Measurements from ENCODE around the gene IMPA2. TPM values are rescaled to one million over a fixed set of nuclear protein-coding genes. Genes with fewer than 3 reads are reported as not detected.
"Not testable (repeated sequence)": the region's sequence is repeated elsewhere in the genome, so short reads cannot be mapped to it uniquely, and the experiment has no call there.

The IMPA2 gene
- polyA plus RNA-seq, 1 donor = 34.8 TPM

DNA sequence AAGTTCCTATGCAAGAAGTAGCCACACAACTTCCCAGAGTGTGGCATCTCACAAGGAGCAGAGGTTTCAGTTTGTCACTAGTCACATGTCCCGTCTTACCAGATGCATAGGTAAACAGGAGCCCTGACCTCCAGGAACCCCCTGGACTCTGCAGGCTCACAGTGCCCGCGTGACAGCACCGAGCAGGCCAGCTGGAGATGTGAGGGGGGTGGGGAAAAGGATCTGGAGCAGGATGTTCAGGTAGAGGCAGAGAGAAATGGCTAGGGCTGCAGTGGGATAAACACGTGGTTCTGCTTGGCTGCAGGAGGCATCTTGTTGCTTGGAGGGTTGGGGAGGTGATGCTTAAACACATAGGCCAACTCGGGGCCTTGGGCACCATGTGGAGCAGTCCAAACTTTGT is 54.2 kb downstream of the IMPA2 start:
- WGBS (ENCODE audit: insufficient coverage, low lambda C conversion rate) = no CpG with 5 or more reads among the region's 6 CpGs
- no peaks in the 10 kb centered on the region for H3K4me1 ChIP-seq (ENCODE audit: control insufficient read depth, insufficient read depth, low read length)
- H3K4me3 ChIP-seq (ENCODE audit: low read length) = no peak overlapping the region
- peaks cover 10% of the 10 kb centered on the region for H3K36me3 ChIP-seq (ENCODE audit: control insufficient read depth, insufficient read depth, low read length)
- DNase-seq = no peak
- H3K9me3 ChIP-seq (ENCODE audit: control insufficient read depth, low read depth, low read length) = no peaks in the 10 kb centered on the region
- H3K27me3 ChIP-seq (ENCODE audit: control insufficient read depth, insufficient read depth, low read length) = peaks cover 10% of the 10 kb centered on the region
- H3K27ac ChIP-seq (ENCODE audit: low read length) = no peak overlapping the region

DNA sequence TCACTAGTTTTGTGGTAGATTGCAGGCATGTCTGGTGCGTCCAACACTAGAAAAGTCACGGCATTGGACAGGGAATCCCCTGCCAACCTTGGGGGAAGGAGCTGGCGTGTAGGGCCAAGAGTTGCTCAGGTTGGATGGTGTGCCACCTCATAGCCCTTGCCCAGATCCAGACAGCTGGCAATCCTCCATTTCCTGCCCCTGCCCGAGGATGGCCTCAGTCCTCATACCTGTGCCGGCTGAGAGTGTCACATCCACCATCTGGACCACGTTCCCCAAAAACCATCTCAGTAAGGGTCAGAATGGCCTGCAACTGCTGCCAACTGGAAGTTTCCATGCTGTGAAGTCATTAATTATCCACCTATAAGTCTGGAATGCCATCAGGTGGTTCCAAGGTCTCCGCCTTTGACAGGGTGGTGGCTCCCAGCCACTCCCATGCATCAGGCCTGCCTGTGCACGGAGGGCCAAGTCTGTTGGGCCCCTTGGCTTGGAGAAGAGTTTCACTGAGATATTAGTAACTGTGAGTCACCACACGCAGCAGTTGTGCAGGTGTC is 55.0 kb downstream of the IMPA2 start:
- H3K9me3 ChIP-seq (ENCODE audit: control insufficient read depth, low read depth, low read length) = no peaks in the 10 kb centered on the region
- no peak overlapping the region for H3K4me3 ChIP-seq (ENCODE audit: low read length)
- no CpG with 5 or more reads among the region's 9 CpGs for WGBS (ENCODE audit: insufficient coverage, low lambda C conversion rate)
- H3K36me3 ChIP-seq (ENCODE audit: control insufficient read depth, insufficient read depth, low read length) = peaks cover 4% of the 10 kb centered on the region
- no peaks in the 10 kb centered on the region for H3K4me1 ChIP-seq (ENCODE audit: control insufficient read depth, insufficient read depth, low read length)
- no peak for DNase-seq
- no peak overlapping the region for H3K27ac ChIP-seq (ENCODE audit: low read length)
- peaks cover 10% of the 10 kb centered on the region for H3K27me3 ChIP-seq (ENCODE audit: control insufficient read depth, insufficient read depth, low read length)

GRCh38 chr18:12038082-12038638 is 56.9 kb downstream of the IMPA2 start:
- Histone ChIP-seq H3K4me1 (ENCODE audit: control insufficient read depth, insufficient read depth, low read length) (no peaks in the 10 kb centered on the region), H3K27ac (ENCODE audit: low read length) (no peak overlapping the region), H3K36me3 (ENCODE audit: control insufficient read depth, insufficient read depth, low read length) (no peaks in the 10 kb centered on the region), H3K9me3 (ENCODE audit: control insufficient read depth, low read depth, low read length) (no peaks in the 10 kb centered on the region), H3K4me3 (ENCODE audit: low read length) (no peak overlapping the region), H3K27me3 (ENCODE audit: control insufficient read depth, insufficient read depth, low read length) (peaks cover 10% of the 10 kb centered on the region)
- no CpG with 5 or more reads among the region's 27 CpGs for WGBS (ENCODE audit: insufficient coverage, low lambda C conversion rate)
- DNase-seq = peak in 1 of 2 donors; percentile 37

DNA sequence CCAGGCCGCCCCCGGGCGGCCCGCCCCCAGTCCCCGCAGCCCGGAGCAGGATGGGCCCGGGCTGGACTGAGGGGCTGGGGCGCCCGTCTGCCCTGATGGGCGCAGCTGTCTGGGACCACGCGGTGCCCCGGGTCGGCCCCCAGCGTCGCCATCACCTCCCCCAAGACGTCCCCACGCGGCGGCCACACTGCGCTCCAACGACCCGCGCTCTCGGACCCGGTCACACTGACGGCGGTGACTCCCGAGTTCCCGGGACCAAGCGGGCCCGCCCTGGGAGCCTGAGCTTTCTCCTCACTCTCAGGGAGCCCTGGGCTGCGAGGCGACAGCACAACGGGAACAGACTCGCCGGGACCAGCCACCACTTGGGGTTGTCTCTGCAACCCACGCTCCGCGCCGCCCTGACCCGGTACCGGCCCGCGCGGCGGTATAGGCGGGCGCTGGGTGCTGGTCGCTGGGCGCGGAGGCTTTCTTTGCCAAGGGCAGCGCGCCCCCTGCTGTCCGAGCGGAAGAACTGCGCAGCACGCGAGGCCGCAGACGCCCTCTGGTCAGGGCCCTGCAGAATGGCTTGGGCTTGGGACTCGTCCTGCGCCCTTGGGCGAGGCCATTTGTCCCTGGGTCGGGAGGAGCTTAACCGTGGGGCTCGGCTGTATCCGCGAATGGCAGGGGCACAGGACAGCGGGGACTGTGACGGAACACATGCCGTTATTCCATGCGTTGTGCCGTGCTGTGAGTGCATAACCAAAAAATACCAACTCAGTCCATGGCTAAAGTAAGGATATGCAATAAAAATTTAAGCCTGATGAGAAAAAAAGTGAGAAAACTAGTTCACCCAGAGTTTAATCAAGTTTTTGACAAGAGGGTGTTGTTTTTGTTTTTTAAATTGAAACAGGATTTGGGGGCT is 57.6 kb downstream of the IMPA2 start:
- Histone ChIP-seq H3K9me3 (ENCODE audit: control insufficient read depth, low read depth, low read length) (no peaks in the 10 kb centered on the region), H3K36me3 (ENCODE audit: control insufficient read depth, insufficient read depth, low read length) (no peaks in the 10 kb centered on the region), H3K4me1 (ENCODE audit: control insufficient read depth, insufficient read depth, low read length) (no peaks in the 10 kb centered on the region), H3K27me3 (ENCODE audit: control insufficient read depth, insufficient read depth, low read length) (peaks cover 10% of the 10 kb centered on the region), H3K4me3 (ENCODE audit: low read length) (peak overlapping the region; percentile 55), H3K27ac (ENCODE audit: low read length) (no peak overlapping the region)
- WGBS (ENCODE audit: insufficient coverage, low lambda C conversion rate) = no CpG with 5 or more reads among the region's 74 CpGs
- peak; percentile 65 to 73 for DNase-seq

DNA sequence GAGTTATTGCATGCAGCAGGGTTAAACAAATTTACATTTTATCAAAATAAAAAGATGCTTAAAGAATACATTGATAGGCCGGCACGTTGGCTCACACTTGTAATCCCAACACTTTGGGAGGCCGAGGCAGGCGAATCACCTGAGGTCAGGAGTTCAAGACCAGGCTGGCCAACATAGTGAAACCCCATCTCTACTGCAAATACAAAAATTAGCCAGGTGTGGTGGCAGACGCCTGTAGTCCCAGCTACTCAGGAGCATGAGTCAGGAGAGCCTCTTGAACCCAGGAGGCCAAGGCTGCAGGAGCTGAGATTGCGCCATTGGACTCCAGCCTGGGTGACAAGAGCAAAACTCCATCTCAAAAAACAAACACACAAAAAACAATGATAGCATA is 58.2 kb downstream of the IMPA2 start:
- H3K4me1 ChIP-seq (ENCODE audit: control insufficient read depth, insufficient read depth, low read length); H3K27ac ChIP-seq (ENCODE audit: low read length); DNase-seq; H3K9me3 ChIP-seq (ENCODE audit: control insufficient read depth, low read depth, low read length); H3K36me3 ChIP-seq (ENCODE audit: control insufficient read depth, insufficient read depth, low read length); H3K4me3 ChIP-seq (ENCODE audit: low read length): not testable (repeated sequence)
- no CpG with 5 or more reads among the region's 6 CpGs for WGBS (ENCODE audit: insufficient coverage, low lambda C conversion rate)
- peaks cover 10% of the 10 kb centered on the region for H3K27me3 ChIP-seq (ENCODE audit: control insufficient read depth, insufficient read depth, low read length)

DNA sequence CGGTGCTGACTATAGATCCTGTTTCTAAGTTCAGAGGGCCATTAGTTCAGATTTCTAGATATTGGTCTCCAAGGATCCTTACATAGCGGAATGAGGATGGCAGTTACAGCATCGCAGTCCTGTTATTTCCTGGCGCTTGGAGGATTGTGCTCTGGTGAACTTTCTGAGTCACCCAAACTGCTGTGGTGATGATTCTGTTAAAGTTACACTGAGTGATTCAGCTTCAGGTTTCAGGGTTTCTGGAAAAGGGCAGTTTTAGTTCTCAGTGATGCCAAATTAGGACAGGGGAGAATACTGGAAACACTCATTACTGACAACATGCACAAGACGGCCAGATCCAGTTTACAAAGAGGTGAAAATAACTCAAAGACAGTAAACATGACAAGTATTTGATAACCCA is 60.3 kb downstream of the IMPA2 start:
- no peak for DNase-seq
- Histone ChIP-seq H3K4me3 (ENCODE audit: low read length) (no peak overlapping the region), H3K27ac (ENCODE audit: low read length) (no peak overlapping the region), H3K36me3 (ENCODE audit: control insufficient read depth, insufficient read depth, low read length) (no peaks in the 10 kb centered on the region), H3K4me1 (ENCODE audit: control insufficient read depth, insufficient read depth, low read length) (no peaks in the 10 kb centered on the region), H3K27me3 (ENCODE audit: control insufficient read depth, insufficient read depth, low read length) (peaks cover 10% of the 10 kb centered on the region), H3K9me3 (ENCODE audit: control insufficient read depth, low read depth, low read length) (no peaks in the 10 kb centered on the region)
- 40% methylated on average over 1 of the region's 5 CpGs for WGBS (ENCODE audit: insufficient coverage, low lambda C conversion rate)

GRCh38 chr18:12043811-12044210 is 62.5 kb downstream of the IMPA2 start:
- no peaks in the 10 kb centered on the region for H3K4me1 ChIP-seq (ENCODE audit: control insufficient read depth, insufficient read depth, low read length)
- H3K36me3 ChIP-seq (ENCODE audit: control insufficient read depth, insufficient read depth, low read length) = no peaks in the 10 kb centered on the region
- H3K9me3 ChIP-seq (ENCODE audit: control insufficient read depth, low read depth, low read length) = no peaks in the 10 kb centered on the region
- no peak overlapping the region for H3K27ac ChIP-seq (ENCODE audit: low read length)
- no peak overlapping the region for H3K4me3 ChIP-seq (ENCODE audit: low read length)
- peaks cover under 1% of the 10 kb centered on the region for H3K27me3 ChIP-seq (ENCODE audit: control insufficient read depth, insufficient read depth, low read length)
- no CpG with 5 or more reads among the region's 7 CpGs for WGBS (ENCODE audit: insufficient coverage, low lambda C conversion rate)
- DNase-seq = no peak

GRCh38 chr18:12044591-12044990 is 63.3 kb downstream of the IMPA2 start:
- WGBS (ENCODE audit: insufficient coverage, low lambda C conversion rate) = no CpG with 5 or more reads among the region's 5 CpGs
- Histone ChIP-seq H3K27ac (ENCODE audit: low read length) (no peak overlapping the region), H3K4me3 (ENCODE audit: low read length) (no peak overlapping the region), H3K36me3 (ENCODE audit: control insufficient read depth, insufficient read depth, low read length) (no peaks in the 10 kb centered on the region), H3K27me3 (ENCODE audit: control insufficient read depth, insufficient read depth, low read length) (no peaks in the 10 kb centered on the region), H3K4me1 (ENCODE audit: control insufficient read depth, insufficient read depth, low read length) (no peaks in the 10 kb centered on the region), H3K9me3 (ENCODE audit: control insufficient read depth, low read depth, low read length) (no peaks in the 10 kb centered on the region)
- no peak for DNase-seq

DNA sequence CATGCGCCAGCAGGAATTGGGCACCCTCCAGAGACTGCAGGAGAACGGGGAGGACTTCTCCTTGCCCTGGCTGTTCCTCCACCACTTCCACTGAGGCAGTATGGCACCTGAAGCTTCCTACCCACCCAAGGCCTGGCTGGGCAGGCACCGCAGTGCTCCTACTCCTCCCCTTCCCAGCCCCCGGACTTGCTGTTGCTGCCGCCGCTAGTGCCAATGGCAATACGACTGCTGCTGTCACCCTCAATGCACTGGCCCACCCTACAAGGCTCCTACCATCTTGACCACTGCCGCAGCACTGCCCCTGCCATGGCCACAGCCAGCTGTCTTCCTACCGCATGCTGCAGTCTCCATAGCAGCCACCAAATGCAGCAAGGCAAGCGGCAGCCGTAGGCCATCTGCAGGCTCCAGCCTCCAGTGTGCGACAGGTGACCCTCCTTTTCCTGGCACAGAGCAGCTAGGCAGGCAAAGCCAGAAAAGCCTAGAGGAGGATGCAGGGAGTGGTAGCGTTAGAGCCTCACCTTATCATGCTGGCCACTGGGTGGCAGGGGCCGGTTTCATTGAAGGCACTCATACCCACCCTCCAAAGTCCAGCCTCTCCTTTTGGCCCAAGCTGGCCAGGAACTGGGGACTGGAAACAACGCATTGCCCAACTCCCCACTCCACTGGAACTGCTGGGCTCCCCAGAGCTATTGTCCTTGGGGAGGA is 64.9 kb downstream of the IMPA2 start:
- DNase-seq = no peak
- Histone ChIP-seq H3K27me3 (ENCODE audit: control insufficient read depth, insufficient read depth, low read length) (no peaks in the 10 kb centered on the region), H3K9me3 (ENCODE audit: control insufficient read depth, low read depth, low read length) (no peaks in the 10 kb centered on the region), H3K27ac (ENCODE audit: low read length) (no peak overlapping the region), H3K4me1 (ENCODE audit: control insufficient read depth, insufficient read depth, low read length) (no peaks in the 10 kb centered on the region), H3K36me3 (ENCODE audit: control insufficient read depth, insufficient read depth, low read length) (no peaks in the 10 kb centered on the region), H3K4me3 (ENCODE audit: low read length) (no peak overlapping the region)
- no CpG with 5 or more reads among the region's 15 CpGs for WGBS (ENCODE audit: insufficient coverage, low lambda C conversion rate)

DNA sequence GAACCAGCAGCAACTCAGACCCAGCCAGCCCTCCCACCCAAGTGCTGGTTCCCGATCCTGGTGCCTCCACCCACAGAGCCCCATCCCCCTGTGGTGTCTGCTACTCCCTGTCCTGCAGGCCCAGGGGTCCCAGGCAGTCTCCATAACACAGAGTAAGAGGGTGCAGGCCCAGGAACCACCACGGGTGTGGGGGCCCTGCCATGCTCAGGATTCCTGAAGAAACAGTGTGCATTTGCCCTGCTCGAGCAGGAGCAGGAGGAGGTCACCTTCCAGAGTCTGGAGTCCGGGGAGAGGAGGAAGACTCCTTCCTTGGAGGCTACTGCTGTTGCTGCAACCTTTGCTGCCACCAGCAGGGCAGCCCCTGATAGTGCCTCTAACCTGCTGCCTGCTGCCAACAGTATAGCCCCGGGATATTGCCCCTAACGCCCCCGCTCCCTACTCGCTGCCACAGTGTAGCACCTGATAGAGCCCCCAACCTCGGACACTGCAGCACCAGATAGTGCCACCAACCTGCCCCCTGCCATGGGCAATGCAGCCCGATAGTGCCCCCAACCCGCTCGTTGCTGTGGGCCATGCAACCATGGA is 65.5 kb downstream of the IMPA2 start:
- H3K36me3 ChIP-seq (ENCODE audit: control insufficient read depth, insufficient read depth, low read length) = no peaks in the 10 kb centered on the region
- no peak overlapping the region for H3K27ac ChIP-seq (ENCODE audit: low read length)
- H3K4me3 ChIP-seq (ENCODE audit: low read length) = no peak overlapping the region
- DNase-seq = no peak
- no peaks in the 10 kb centered on the region for H3K9me3 ChIP-seq (ENCODE audit: control insufficient read depth, low read depth, low read length)
- H3K4me1 ChIP-seq (ENCODE audit: control insufficient read depth, insufficient read depth, low read length) = no peaks in the 10 kb centered on the region
- WGBS (ENCODE audit: insufficient coverage, low lambda C conversion rate) = no CpG with 5 or more reads among the region's 12 CpGs
- no peaks in the 10 kb centered on the region for H3K27me3 ChIP-seq (ENCODE audit: control insufficient read depth, insufficient read depth, low read length)
